ENCODE results near the gene ADAM29. TPM values are rescaled to one million over a fixed set of nuclear protein-coding genes. Genes with fewer than 3 reads are reported as not detected.

ADAM29 gene
- total and polyA plus RNA-seq, 2 of the 4 experiments (the other 2 are of a cell fraction): not detected

GRCh38 chr4:174946246-174946645 is 28.1 kb downstream of the ADAM29 start:
- H3K36me3 ChIP-seq (ENCODE audit: control insufficient read depth, insufficient read depth, low read length): no peaks in the 10 kb centered on the region
- no peak overlapping the region for H3K4me3 ChIP-seq (ENCODE audit: insufficient read depth, low read depth, low read length)
- no peaks in the 10 kb centered on the region for H3K27me3 ChIP-seq (ENCODE audit: control insufficient read depth, insufficient read depth, low read length)
- H3K9me3 ChIP-seq (ENCODE audit: control insufficient read depth, insufficient read depth, low read length): peaks cover 16% of the 10 kb centered on the region
- in situ Hi-C loops (cut with MboI; ENCODE audit: low sequenced_read_pairs) (no loop called here), dilution Hi-C loops (cut with HindIII; ENCODE audit: low sequenced_read_pairs, unreplicated experiment) (no loop called here), intact Hi-C loops (cut with micrococcal nuclease) (no loop called here)
- no peaks in the 10 kb centered on the region for H3K79me1 ChIP-seq (ENCODE audit: low read depth in 1 of 2, low read length in 2 of 2)
- no peak overlapping the region for H2BK15ac ChIP-seq (ENCODE audit: low read depth, low read length)
- H3K4me1 ChIP-seq (ENCODE audit: control insufficient read depth, insufficient read depth, low read length): no peaks in the 10 kb centered on the region
- H2BK5ac ChIP-seq (ENCODE audit: low read depth, low read length, poor library complexity, severe bottlenecking): no peak overlapping the region
- H3K56ac ChIP-seq (ENCODE audit: extremely low read depth, insufficient read depth, low read length): no peak overlapping the region
- no peak overlapping the region for H3K4me2 ChIP-seq (ENCODE audit: low read depth, low read length)
- ChIA-PET POLR2A (ENCODE audit: unreplicated experiment) (no interaction called here), CTCF (no interaction called here)
- H2BK20ac ChIP-seq (ENCODE audit: low read depth, low read length): no peak overlapping the region
- H3K9ac ChIP-seq (ENCODE audit: low read depth, low read length): no peak overlapping the region
- H2AK5ac ChIP-seq (ENCODE audit: low read depth, low read length): no peak overlapping the region
- no peak overlapping the region for H2AK9ac ChIP-seq (replicated peaks; ENCODE audit: low read depth, low read length, poor library complexity)
- BruUV-seq (replicated peaks): no TSS peak
- H2AFZ ChIP-seq (replicated peaks; ENCODE audit: low read length, poor library complexity): no peak overlapping the region
- DNase-seq (no peak), ATAC-seq (ENCODE audit: low read depth) (no peak)
- no peak overlapping the region for H4K5ac ChIP-seq (ENCODE audit: low read depth, low read length)
- no peaks in the 10 kb centered on the region for H3K9me1 ChIP-seq (ENCODE audit: insufficient read depth, low read length)
- no peak overlapping the region for H3K4ac ChIP-seq (ENCODE audit: low read depth, low read length)
- TF ChIP-seq MAZ (IDR thresholded peaks at IDR 0.05; ENCODE audit: borderline replicate concordance, low read depth, low read length) (no peak), BHLHE40 (IDR thresholded peaks at IDR 0.05; ENCODE audit: low read depth, low read length) (no peak), RCOR1 (IDR thresholded peaks at IDR 0.05; ENCODE audit: insufficient replicate concordance, low read length) (no peak), ELK1 (IDR thresholded peaks at IDR 0.05; ENCODE audit: borderline replicate concordance, low read depth, low read length) (no peak), SMC3 (IDR thresholded peaks at IDR 0.05; ENCODE audit: low read depth, low read length) (no peak)
- no peak overlapping the region for H3K23ac ChIP-seq (ENCODE audit: low read depth, low read length)
- no peak overlapping the region for H3K27ac ChIP-seq (ENCODE audit: insufficient read depth, low read length)
- no peak overlapping the region for H3K18ac ChIP-seq (ENCODE audit: low read depth, low read length)
- H3K14ac ChIP-seq (replicated peaks; ENCODE audit: low read depth, low read length): no peak overlapping the region
- no peak overlapping the region for H2BK120ac ChIP-seq (ENCODE audit: low read depth, low read length)
- no peak overlapping the region for H4K8ac ChIP-seq (ENCODE audit: low read depth in 2 of 2, low read length in 2 of 2)
- no peaks in the 10 kb centered on the region for H4K20me1 ChIP-seq (ENCODE audit: insufficient read depth, low read length)
- no peak overlapping the region for H4K91ac ChIP-seq (ENCODE audit: insufficient read depth, low read depth, low read length)
